ENCODE data around the gene PLPPR3.
"Not testable (repeated sequence)": the region's sequence is repeated elsewhere in the genome, so short reads cannot be mapped to it uniquely, and the experiment has no call there.

PLPPR3 gene

DNA sequence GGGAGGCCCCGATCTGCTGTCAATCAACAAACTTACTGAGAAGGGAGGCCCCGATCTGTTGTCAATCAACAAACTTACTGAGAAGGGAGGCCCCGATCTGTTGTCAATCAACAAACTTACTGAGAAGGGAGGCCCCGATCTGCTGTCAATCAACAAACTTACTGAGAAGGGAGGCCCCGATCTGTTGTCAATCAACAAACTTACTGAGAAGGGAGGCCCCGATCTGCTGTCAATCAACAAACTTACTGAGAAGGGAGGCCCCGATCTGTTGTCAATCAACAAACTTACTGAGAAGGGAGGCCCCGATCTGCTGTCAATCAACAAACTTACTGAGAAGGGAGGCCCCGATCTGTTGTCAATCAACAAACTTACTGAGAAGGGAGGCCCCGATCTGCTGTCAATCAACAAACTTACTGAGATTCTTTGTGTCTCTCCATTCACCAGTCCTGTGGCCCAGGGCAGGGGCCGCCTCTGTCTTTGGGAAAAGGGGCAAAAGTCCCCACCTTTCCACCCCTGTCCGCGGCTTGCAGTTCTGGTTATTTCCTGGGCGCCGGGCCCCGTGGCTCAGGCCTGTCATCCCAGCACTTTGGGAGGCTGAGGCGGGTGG, 32.0 kb upstream of the PLPPR3 start:
- not testable (repeated sequence) for DNase-seq

- DNase-seq = no peak
Measured at GRCh38 chr19:853014-853585, 31.3 kb upstream of the PLPPR3 start.

DNA sequence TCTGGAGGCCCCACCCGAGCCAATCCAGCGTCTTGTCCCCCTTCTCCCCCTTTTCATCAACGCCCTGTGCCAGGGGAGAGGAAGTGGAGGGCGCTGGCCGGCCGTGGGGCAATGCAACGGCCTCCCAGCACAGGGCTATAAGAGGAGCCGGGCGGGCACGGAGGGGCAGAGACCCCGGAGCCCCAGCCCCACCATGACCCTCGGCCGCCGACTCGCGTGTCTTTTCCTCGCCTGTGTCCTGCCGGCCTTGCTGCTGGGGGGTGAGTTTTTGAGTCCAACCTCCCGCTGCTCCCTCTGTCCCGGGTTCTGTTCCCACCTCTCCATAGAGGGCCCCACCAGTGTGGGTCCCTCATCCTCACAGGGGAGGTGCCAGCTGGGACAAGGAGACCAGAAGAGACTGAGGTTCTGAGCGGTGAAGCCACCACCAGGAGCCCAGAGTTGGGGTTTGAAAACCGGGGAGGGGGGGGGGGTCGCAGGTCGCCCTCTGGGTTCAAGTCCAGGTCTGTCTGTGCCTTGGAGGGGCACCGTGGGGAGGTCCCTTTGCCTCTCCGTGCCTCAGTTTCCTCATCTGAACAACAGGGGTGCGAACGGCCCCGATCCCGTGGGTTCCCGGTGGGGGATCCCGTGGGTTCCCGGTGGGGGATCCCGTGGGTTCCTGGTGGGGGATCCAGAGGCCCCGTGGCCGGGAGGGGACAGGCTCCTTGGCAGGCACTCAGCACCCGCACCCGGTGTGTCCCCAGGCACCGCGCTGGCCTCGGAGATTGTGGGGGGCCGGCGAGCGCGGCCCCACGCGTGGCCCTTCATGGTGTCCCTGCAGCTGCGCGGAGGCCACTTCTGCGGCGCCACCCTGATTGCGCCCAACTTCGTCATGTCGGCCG, 30.6 kb upstream of the PLPPR3 start, which contains the start of gene ELANE:
ELANE (plus strand) TSS at position 168 of the 878 bp plus-strand sequence; CDS start at position 194, 26 bp downstream.
- no peak for DNase-seq

DNA sequence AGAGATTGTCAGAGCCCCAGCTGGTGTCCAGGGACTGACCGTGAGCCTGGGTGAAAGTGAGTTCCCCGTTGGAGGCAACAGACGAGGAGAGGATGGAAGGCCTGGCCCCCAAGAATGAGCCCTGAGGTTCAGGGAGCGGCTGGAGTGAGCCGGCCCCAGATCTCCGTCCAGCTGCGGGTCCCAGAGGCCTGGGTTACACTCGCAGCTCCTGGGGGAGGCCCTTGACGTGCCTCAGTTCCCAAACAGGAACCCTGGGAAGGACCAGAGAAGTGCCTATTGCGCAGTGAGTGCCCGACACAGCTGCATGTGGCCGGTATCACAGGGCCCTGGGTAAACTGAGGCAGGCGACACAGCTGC, 29.2 kb upstream of the PLPPR3 start:
- DNase-seq = no peak

- DNase-seq = no peak
Measured at GRCh38 chr19:850221-850978, 28.6 kb upstream of the PLPPR3 start.

GRCh38 chr19:849195-849594, 27.4 kb upstream of the PLPPR3 start:
- not testable (repeated sequence) for DNase-seq

GRCh38 chr19:848386-848921, 26.7 kb upstream of the PLPPR3 start:
- DNase-seq = no peak

- DNase-seq = no peak
Measured at GRCh38 chr19:845707-846521, 24.2 kb upstream of the PLPPR3 start.

DNA sequence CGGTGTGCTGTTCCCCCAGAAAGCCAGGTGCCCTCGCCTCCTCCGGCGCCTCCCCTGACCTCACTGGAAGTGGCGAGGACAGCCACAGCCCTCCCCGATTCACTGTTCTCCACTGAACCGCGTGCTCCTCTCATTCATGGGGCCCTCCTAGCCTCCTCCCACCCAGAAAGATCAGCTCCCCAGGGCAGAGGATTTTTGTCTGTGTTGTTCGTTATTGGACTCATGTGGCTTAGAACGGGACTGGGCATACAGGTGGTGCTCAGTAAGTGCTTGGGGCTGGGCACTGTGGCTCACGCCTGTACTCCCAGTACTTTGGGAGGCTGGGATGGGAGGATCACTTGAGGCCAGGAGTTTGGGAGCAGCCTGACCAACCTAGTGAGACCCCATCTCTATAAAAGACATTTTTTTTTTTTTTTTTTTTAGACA, 22.8 kb upstream of the PLPPR3 start:
- no peak for DNase-seq

GRCh38 chr19:843836-844545, 22.2 kb upstream of the PLPPR3 start:
- no peak for DNase-seq

GRCh38 chr19:843180-843835, 21.6 kb upstream of the PLPPR3 start:
- no peak for DNase-seq

- not testable (repeated sequence) for DNase-seq
Measured at GRCh38 chr19:842802-843179, 21.0 kb upstream of the PLPPR3 start.

DNA sequence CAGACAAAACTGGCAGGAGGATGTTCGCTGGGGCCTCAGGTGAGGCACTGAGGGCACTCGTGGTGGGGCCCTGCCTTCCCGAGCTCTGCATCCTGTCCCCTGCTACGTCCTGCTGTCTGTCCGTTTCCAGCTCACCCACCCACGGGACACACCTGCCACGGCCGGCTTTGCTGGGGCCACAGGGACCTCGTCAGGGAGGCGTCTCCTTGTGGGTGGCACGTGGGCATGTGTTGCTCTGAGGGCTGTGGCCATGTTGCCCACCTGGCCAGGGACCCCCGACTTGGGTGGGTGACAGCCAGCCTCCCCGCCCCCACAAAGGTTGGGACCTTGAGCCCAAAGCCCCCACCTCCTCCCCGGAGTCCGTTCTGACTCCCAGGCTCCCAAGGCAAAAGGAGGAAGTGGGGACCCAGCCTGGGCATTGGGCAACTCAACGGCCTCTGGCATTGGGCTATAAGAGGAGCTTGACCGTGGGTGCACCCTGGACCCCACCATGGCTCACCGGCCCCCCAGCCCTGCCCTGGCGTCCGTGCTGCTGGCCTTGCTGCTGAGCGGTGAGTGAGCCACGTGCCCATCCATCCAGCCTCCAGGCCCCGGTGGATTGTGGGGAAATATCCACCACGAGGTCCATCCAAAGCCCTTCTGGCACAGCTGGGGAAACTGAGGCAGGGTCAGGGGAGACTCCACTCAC, 18.9 kb upstream of the PLPPR3 start, which contains the start of gene PRTN3:
PRTN3 (plus strand) TSS at position 481 of the 688 bp plus-strand sequence; CDS start at position 491, 10 bp downstream.
- no peak for DNase-seq

GRCh38 chr19:835210-835810, 13.6 kb upstream of the PLPPR3 start:
- DNase-seq = no peak

DNA sequence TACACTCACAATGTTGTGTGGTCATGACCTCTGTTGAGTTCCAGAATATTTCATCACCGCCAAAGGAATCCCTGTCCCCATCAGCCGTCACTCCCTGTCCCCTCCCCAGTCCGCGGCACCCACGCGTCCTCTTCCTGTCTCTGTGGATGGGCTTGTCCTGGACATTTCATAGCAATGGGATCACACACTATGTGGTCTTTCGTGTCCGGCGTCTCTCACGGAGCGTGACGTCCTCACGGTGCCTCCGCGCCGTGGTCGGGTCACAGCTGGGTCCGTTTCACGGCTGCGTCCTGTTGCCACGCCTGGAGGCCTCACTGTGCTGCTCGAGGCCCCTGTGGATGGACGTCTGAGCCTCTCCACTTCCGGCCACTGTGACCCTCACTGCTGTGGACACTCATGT, 12.5 kb upstream of the PLPPR3 start:
- DNase-seq = no peak

DNA sequence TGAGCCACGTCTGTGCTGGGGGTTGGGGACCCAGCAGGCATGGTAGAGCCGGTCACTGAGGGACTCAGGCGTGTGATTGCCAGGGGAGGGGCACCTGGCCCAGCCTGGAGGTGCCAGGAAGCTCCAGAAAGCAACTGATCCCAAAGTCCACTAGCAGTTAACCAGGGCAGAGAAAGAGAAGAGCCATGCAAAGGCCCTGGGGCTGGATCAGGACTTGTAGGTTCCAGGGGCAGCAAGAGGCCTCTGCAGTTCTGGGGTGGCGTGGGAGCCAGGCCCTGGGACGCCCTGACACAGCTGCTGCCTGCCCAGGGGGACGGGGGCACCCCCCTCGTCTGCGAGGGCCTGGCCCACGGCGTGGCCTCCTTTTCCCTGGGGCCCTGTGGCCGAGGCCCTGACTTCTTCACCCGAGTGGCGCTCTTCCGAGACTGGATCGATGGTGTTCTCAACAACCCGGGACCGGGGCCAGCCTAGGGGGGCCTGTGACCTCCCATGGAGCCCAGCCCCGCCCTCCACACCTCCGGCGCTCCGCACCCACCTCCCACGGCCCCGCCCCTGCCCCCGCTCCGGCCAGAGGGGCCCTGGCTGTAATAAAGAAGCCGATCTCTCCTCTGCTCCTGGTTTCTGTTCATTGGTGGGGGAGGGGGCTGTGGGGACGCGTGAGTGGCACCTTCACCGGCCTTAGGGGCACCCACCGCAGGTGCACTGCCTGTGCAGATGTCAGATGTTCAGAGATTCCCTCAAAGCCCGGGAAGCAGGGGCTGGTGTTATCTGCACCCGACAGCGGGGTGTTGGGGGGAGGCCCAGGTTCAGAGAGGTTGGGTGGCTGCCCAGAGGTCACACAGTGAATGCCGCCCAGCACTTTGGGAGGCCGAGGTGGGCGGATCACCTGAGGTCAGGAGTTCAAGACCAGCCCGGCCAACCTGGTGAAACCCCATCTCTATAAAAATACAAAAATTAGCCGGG, 9.9 kb upstream of the PLPPR3 start:
- no peak for DNase-seq

DNA sequence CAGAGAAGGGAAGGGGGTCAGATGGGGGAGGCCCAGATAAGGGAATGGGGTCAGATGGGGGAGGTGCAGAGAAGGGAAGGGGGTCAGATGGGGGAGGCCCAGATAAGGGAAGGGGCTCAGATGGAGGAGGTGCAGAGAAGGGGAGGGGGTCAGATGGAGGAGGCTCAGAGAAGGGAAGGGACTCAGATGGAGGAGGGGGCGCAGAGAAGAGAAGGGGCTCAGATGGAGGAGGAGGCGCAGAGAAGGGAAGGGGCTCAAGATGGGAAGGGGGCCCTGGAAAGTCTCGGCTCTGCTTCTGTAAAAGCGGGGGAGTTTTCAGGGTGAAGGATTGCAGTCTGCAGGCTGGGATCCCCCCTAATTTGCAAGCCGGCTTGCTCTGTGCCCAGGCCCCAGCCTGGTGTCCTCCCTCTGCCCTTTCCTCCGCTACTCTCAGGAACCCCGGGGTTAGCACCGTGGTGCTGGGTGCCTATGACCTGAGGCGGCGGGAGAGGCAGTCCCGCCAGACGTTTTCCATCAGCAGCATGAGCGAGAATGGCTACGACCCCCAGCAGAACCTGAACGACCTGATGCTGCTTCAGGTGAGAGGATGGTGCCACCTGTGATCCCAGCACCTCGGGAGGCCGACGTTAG, 7.5 kb upstream of the PLPPR3 start:
- no peak for DNase-seq
